ENCODE results near the gene SCARB1. TPM values are rescaled to one million over a fixed set of nuclear protein-coding genes. Genes with fewer than 3 reads are reported as not detected.

SCARB1 gene
- total RNA-seq, 1 experiment from 2014 or later: 31.3 TPM

GRCh38 chr12:124870515-124870914 lies 6.9 kb upstream of the SCARB1 start:
- Histone ChIP-seq H2AFZ (ENCODE audit: low read length) (no peak overlapping the region), H2AK5ac (ENCODE audit: insufficient read length, low read length) (no peak overlapping the region), H3K4me2 (ENCODE audit: insufficient read depth, insufficient read length, low read length) (no peak overlapping the region), H2BK15ac (ENCODE audit: low read depth, low read length) (no peak overlapping the region), H3K27me3 (ENCODE audit: insufficient read depth, low read length) (no peaks in the 10 kb centered on the region; the same call in 1 of the 2 replicates), H4K91ac (ENCODE audit: insufficient read length, low read depth, low read length) (no peak overlapping the region), H2BK20ac (ENCODE audit: low read depth, low read length, poor library complexity, severe bottlenecking) (no peak overlapping the region), H2BK5ac (ENCODE audit: insufficient read length, low read length) (no peak overlapping the region), H3K23me2 (ENCODE audit: insufficient read length, low read depth, low read length, poor library complexity, severe bottlenecking) (no peaks in the 10 kb centered on the region), H3K9ac (ENCODE audit: extremely low read depth, insufficient read length, low read length) (no peak overlapping the region), H3K4me1 (ENCODE audit: insufficient read depth, low read length) (no peaks in the 10 kb centered on the region), H3K4ac (ENCODE audit: low read depth, low read length) (no peak overlapping the region), H2BK120ac (ENCODE audit: low read depth, low read length, poor library complexity, severe bottlenecking) (no peak overlapping the region), H3K79me2 (ENCODE audit: insufficient read depth, low read length) (no peaks in the 10 kb centered on the region), H3K23ac (ENCODE audit: insufficient read length, low read depth, low read length) (no peak overlapping the region), H3K56ac (ENCODE audit: insufficient read length, low read depth, low read length) (no peak overlapping the region), H3K27ac (ENCODE audit: insufficient read length, low read depth, low read length) (no peak overlapping the region), H3K79me1 (ENCODE audit: insufficient read depth, low read depth, low read length, poor library complexity, severe bottlenecking) (no peaks in the 10 kb centered on the region), H3T11ph (ENCODE audit: low read length) (no peak overlapping the region), H3K9me3 (ENCODE audit: control insufficient read depth, low read depth, low read length) (no peaks in the 10 kb centered on the region), H2BK12ac (ENCODE audit: insufficient read length, low read depth, low read length) (no peak overlapping the region), H4K8ac (replicated peaks; ENCODE audit: insufficient read length, low read depth, low read length) (no peak overlapping the region), H4K5ac (ENCODE audit: insufficient read length, low read depth, low read length) (no peak overlapping the region), H4K20me1 (ENCODE audit: control insufficient read depth, insufficient read depth, insufficient read length) (no peaks in the 10 kb centered on the region), H3K18ac (ENCODE audit: insufficient read length, low read depth, low read length) (no peak overlapping the region), H3K14ac (ENCODE audit: insufficient read depth, low read length) (no peak overlapping the region)
- Mint-ChIP-seq H3K27ac (no peak overlapping the region), H3K36me3 (ENCODE audit: insufficient read depth in 1 of 3, low read depth in 3 of 3) (no peaks in the 10 kb centered on the region), H3K4me3 (no peak overlapping the region), H3K4me1 (peaks cover 10 to 13% of the 10 kb centered on the region in 2 experiments), H3K27me3 (ENCODE audit: low read depth) (peaks cover 14% of the 10 kb centered on the region), H3K9me3 (no peaks in the 10 kb centered on the region)
- WGBS (ENCODE audit: extremely low coverage, insufficient read length, low lambda C conversion rate): no CpG with 5 or more reads among the region's 4 CpGs
- DNase-seq: no peak
- no peak for TF ChIP-seq CTCF (conservative IDR thresholded peaks at IDR 0.05)
